ENCODE results near the gene HEXIM2.

DNA sequence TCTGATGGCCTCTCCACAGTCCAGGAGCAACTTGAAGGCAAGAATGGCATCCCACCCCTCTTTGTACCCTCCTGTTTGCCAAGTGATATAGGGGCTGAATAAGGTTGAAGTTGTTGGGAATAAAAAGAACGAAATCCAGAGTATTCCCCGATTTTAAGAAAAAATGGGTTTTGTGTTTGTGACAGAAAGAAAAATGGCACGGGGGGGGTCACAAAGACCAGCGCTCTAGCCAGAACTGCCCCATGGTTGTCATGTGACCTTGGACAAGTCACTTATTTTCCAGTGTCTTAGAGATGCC, 15.1 kb upstream of the HEXIM2 start:
- TF ChIP-seq ZNF563 (CRISPR knock-in tag; IDR thresholded peaks at IDR 0.05): no peak
- no peak for TF ChIP-seq TCF7 (IDR thresholded peaks at IDR 0.05; ENCODE audit: low read depth)
- TF ChIP-seq TAF1 (CRISPR knock-in tag; IDR thresholded peaks at IDR 0.05): no peak
- TF ChIP-seq SP2 (CRISPR knock-in tag; IDR thresholded peaks at IDR 0.05): no peak
